Muscle of leg (tissue), 11 donors: ENCODE measurements around the gene G0S2. TPM values are rescaled to one million over a fixed set of nuclear protein-coding genes. Genes with fewer than 3 reads are reported as not detected.
A peak's percentile ranks its signal among the peaks of the same experiment; 100 is the strongest.
"Not testable (repeated sequence)": the region's sequence is repeated elsewhere in the genome, so short reads cannot be mapped to it uniquely, and the experiment has no call there.

ENCODE experiments used
- DNase-seq: peaks from one replicate; pipeline ENCODE4 v3.0.0; 2013
- H3K27ac ChIP-seq: one replicate; pipeline ENCODE4 v1.5.1; 2013; ENCODE audit warnings: mild to moderate bottlenecking, low read length, control low read depth
- H3K27me3 ChIP-seq: one replicate; pipeline ENCODE4 v1.6.1; 2013; ENCODE audit warnings: low read length; ENCODE audit not compliant: control insufficient read depth, insufficient read depth
- H3K36me3 ChIP-seq: one replicate; pipeline ENCODE4 v1.6.1; 2013; ENCODE audit warnings: low read length; ENCODE audit not compliant: control insufficient read depth, insufficient read depth
- H3K4me1 ChIP-seq: one replicate; pipeline ENCODE4 v1.6.1; 2013; ENCODE audit warnings: low read length; ENCODE audit not compliant: control insufficient read depth, insufficient read depth
- H3K4me3 ChIP-seq: one replicate; pipeline ENCODE4 v1.5.1; 2013; ENCODE audit warnings: low read length, control low read depth
- H3K9me3 ChIP-seq: replicated peaks from 2 replicates; pipeline ENCODE4 v1.6.1; 2013; ENCODE audit warnings: low read depth, low read length; ENCODE audit not compliant: control insufficient read depth
- WGBS: methylation state at CpG from one replicate; pipeline ENCODE4 v1.1.5; 2013; ENCODE audit warnings: missing lambda C conversion rate; ENCODE audit not compliant: insufficient coverage; 5-methylcytosine and 5-hydroxymethylcytosine counted together
- polyA plus RNA-seq, 8 donors: library from polyadenylated mRNA; unstranded; fragments of 120-200 nt; gene quantifications; one replicate each; pipeline versions ENCODE4 v1.2.1 to v1.2.3, GENCODE V29; 2013; ENCODE audit warnings: inconsistent platforms in 1 of 8, low replicate concordance in 1 of 8; ENCODE audit not compliant: insufficient read length in 8 of 8, insufficient read depth in 1 of 8
- total RNA-seq: library from RNA; stranded (reverse); fragments of 120-200 nt; gene quantifications from one replicate; pipeline ENCODE4 v1.2.4, GENCODE V29; 2013

Gene G0S2
- total and polyA plus RNA-seq, 9 donors = 2.7 to 12.5 (median 5.1) TPM

- DNase-seq = no peak
- Histone ChIP-seq H3K9me3 (no peaks in the 10 kb centered on the region), H3K4me3 (no peak overlapping the region), H3K27ac (no peak overlapping the region), H3K27me3 (peaks cover 5% of the 10 kb centered on the region), H3K36me3 (no peaks in the 10 kb centered on the region), H3K4me1 (peaks cover 3% of the 10 kb centered on the region)
These were observed 21.5 kb downstream of the G0S2 start for GRCh38 chr1:209696673-209697072.

GRCh38 chr1:209697126-209697525 is 21.9 kb downstream of the G0S2 start:
- no peak for DNase-seq
- 80% methylated on average over 1 of the region's 3 CpGs for whole genome bisulfite sequencing
- H3K27ac ChIP-seq = no peak overlapping the region
- no peaks in the 10 kb centered on the region for H3K36me3 ChIP-seq
- no peaks in the 10 kb centered on the region for H3K9me3 ChIP-seq
- H3K4me1 ChIP-seq = peaks cover 3% of the 10 kb centered on the region
- no peak overlapping the region for H3K4me3 ChIP-seq
- peaks cover 5% of the 10 kb centered on the region for H3K27me3 ChIP-seq

- DNase-seq, H3K27ac ChIP-seq, H3K27me3 ChIP-seq, H3K4me3 ChIP-seq, H3K36me3 ChIP-seq, H3K4me1 ChIP-seq, H3K9me3 ChIP-seq: not testable (repeated sequence)
These were observed 25.5 kb downstream of the G0S2 start for GRCh38 chr1:209700686-209701085.

- peaks cover 2% of the 10 kb centered on the region for H3K27me3 ChIP-seq
- DNase-seq = no peak
- H3K27ac ChIP-seq = no peak overlapping the region
- no peaks in the 10 kb centered on the region for H3K36me3 ChIP-seq
- no peaks in the 10 kb centered on the region for H3K4me1 ChIP-seq
- H3K4me3 ChIP-seq = no peak overlapping the region
- no peaks in the 10 kb centered on the region for H3K9me3 ChIP-seq
- no CpG with 5 or more reads among the region's 1 CpG for WGBS
These were observed 27.6 kb downstream of the G0S2 start for GRCh38 chr1:209702832-209703231.

GRCh38 chr1:209703834-209704504 is 28.8 kb downstream of the G0S2 start:
- DNase-seq = no peak
- peaks cover 2% of the 10 kb centered on the region for H3K27me3 ChIP-seq
- 60% methylated on average over 1 of the region's 6 CpGs for WGBS
- H3K4me3 ChIP-seq = no peak overlapping the region
- H3K27ac ChIP-seq = no peak overlapping the region
- no peaks in the 10 kb centered on the region for H3K36me3 ChIP-seq
- H3K4me1 ChIP-seq = no peaks in the 10 kb centered on the region
- H3K9me3 ChIP-seq = no peaks in the 10 kb centered on the region

GRCh38 chr1:209704584-209704983 is 29.4 kb downstream of the G0S2 start, which contains the start of gene HSD11B1:
Gene HSD11B1, plus strand, starts transcription at chr1:209704846. Its CDS starts 97 bp downstream, at chr1:209704943.
- Histone ChIP-seq H3K4me3 (no peak within 1 kb of the TSS), H3K36me3 (no peaks in the 10 kb centered on the region), H3K9me3 (no peaks in the 10 kb centered on the region), H3K4me1 (no peaks in the 10 kb centered on the region), H3K27me3 (peaks cover 2% of the 10 kb centered on the region), H3K27ac (no peak within 1 kb of the TSS)
- 20% methylated on average over 1 of the region's 6 CpGs for WGBS
- peak; percentile 21 for DNase-seq

GRCh38 chr1:209705033-209705598 is 29.9 kb downstream of the G0S2 start:
- Histone ChIP-seq H3K4me3 (no peak overlapping the region), H3K4me1 (no peaks in the 10 kb centered on the region), H3K27ac (no peak overlapping the region), H3K36me3 (no peaks in the 10 kb centered on the region), H3K9me3 (no peaks in the 10 kb centered on the region), H3K27me3 (peaks cover 2% of the 10 kb centered on the region)
- 100% methylated on average over 1 of the region's 2 CpGs for WGBS
- no peak for DNase-seq

GRCh38 chr1:209706622-209707021 is 31.4 kb downstream of the G0S2 start:
- H3K36me3 ChIP-seq = no peaks in the 10 kb centered on the region
- WGBS = 66% methylated on average over 2 of the region's 3 CpGs
- H3K4me3 ChIP-seq = no peak overlapping the region
- no peaks in the 10 kb centered on the region for H3K4me1 ChIP-seq
- H3K9me3 ChIP-seq = no peaks in the 10 kb centered on the region
- peaks cover 2% of the 10 kb centered on the region for H3K27me3 ChIP-seq
- no peak overlapping the region for H3K27ac ChIP-seq
- DNase-seq = no peak

GRCh38 chr1:209707308-209707707 is 32.1 kb downstream of the G0S2 start:
- peaks cover 2% of the 10 kb centered on the region for H3K27me3 ChIP-seq
- H3K4me3 ChIP-seq = no peak overlapping the region
- H3K4me1 ChIP-seq = no peaks in the 10 kb centered on the region
- DNase-seq = no peak
- H3K36me3 ChIP-seq = no peaks in the 10 kb centered on the region
- H3K9me3 ChIP-seq = no peaks in the 10 kb centered on the region
- WGBS = no CpG with 5 or more reads among the region's 1 CpG
- no peak overlapping the region for H3K27ac ChIP-seq

GRCh38 chr1:209708297-209708696 is 33.1 kb downstream of the G0S2 start:
- DNase-seq = no peak
- no peak overlapping the region for H3K4me3 ChIP-seq
- no peak overlapping the region for H3K27ac ChIP-seq
- H3K4me1 ChIP-seq = no peaks in the 10 kb centered on the region
- no peaks in the 10 kb centered on the region for H3K36me3 ChIP-seq
- H3K27me3 ChIP-seq = peaks cover 2% of the 10 kb centered on the region
- WGBS = no CpG with 5 or more reads among the region's 4 CpGs
- H3K9me3 ChIP-seq = no peaks in the 10 kb centered on the region

GRCh38 chr1:209710093-209710492 is 34.9 kb downstream of the G0S2 start:
- no peak for DNase-seq
- peaks cover 2% of the 10 kb centered on the region for H3K27me3 ChIP-seq
- no peaks in the 10 kb centered on the region for H3K36me3 ChIP-seq
- no peak overlapping the region for H3K27ac ChIP-seq
- H3K4me3 ChIP-seq = no peak overlapping the region
- no peaks in the 10 kb centered on the region for H3K9me3 ChIP-seq
- WGBS = 40% methylated on average over 1 of the region's 2 CpGs
- no peaks in the 10 kb centered on the region for H3K4me1 ChIP-seq
